ENCODE data around the gene RPTOR. TPM values are rescaled to one million over a fixed set of nuclear protein-coding genes. Genes with fewer than 3 reads are reported as not detected.

Gene RPTOR
- total and polyA plus RNA-seq, 10 of the 15 experiments (the other 5 are each of a cell fraction or from before 2014, with no cell fraction given): 0.18 to 32.1 (median 7.8) TPM

DNA sequence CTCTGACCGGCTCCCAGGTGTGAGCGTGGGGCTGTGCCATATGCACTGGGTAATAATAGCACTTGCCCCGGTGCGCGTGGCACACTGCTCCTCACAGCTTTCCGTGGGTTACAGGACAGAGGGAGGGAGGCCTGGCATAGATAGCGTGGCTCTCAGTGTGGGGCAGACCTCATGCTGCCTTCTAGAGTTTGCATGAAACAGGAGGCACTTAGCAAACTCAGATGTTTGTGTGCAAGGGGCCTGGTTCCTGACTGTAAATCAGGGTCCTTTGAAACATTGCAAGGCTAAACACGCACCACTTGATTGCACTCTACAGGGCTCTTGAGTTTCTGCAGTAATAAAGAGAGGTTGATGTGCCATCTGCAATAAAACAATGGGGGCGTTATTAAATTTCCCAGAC is 101.7 kb downstream of the RPTOR start (continued):
- TF ChIP-seq, protein P1, sequence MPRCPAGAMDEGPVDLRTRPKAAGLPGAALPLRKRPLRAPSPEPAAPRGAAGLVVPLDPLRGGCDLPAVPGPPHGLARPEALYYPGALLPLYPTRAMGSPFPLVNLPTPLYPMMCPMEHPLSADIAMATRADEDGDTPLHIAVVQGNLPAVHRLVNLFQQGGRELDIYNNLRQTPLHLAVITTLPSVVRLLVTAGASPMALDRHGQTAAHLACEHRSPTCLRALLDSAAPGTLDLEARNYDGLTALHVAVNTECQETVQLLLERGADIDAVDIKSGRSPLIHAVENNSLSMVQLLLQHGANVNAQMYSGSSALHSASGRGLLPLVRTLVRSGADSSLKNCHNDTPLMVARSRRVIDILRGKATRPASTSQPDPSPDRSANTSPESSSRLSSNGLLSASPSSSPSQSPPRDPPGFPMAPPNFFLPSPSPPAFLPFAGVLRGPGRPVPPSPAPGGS (IDR thresholded peaks at IDR 0.05; ENCODE audit: borderline replicate concordance, insufficient read depth, low read depth, low read length, poor library complexity, severe bottlenecking): no peak
- TF ChIP-seq STAT1 (conservative IDR thresholded peaks at IDR 0.05): no peak
- no peak for TF ChIP-seq RB1 (IDR thresholded peaks at IDR 0.05; ENCODE audit: borderline replicate concordance)
- no peak for TF ChIP-seq BCL11A (IDR thresholded peaks at IDR 0.05; ENCODE audit: low read depth, low read length)

DNA sequence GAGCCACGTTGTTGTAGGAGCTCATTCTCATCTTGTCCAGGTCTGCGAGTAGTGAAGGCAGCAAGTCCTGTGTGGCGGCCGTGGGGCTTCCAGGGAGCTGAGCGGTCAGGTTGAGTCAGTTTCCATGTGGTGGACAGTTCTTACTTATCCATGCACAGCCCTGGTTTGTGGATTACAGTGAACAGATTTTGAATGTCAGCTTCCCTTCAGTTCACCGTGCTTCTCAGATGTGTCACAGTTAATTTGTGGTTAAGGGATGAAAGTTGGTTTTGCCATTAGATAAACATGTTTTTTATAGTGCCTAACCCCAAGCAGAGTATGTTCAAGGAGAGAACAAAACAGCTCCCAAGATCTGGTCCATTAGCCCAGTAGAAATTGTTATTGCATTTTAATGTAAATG is 103.1 kb downstream of the RPTOR start:
- intact Hi-C loops (cut with micrococcal nuclease; ENCODE audit: unreplicated experiment): no loop called here
- DNase-seq (ENCODE audit: low read depth, low spot score) (no peak), FAIRE-seq (no peak), ATAC-seq (no peak)
- in situ Hi-C loops (cut with MboI): no loop called here
- ChIA-PET RAD21 (ENCODE audit: unreplicated experiment) (no interaction called here), SMC1A (ENCODE audit: uncharacterized antibody, unreplicated experiment) (no interaction called here), POLR2A (no interaction called here), CTCF (no interaction called here)
- Histone ChIP-seq H2AFZ (ENCODE audit: control insufficient read depth, low read depth, low read length) (no peak overlapping the region), H3K4me2 (ENCODE audit: control insufficient read depth, insufficient read depth) (no peak overlapping the region), H3K27ac (ENCODE audit: control insufficient read depth, insufficient read depth) (no peak overlapping the region), H3K27me3 (replicated peaks in 1 of 2; ENCODE audit: control insufficient read depth in 2 of 2, insufficient read depth in 2 of 2, low read length in 1 of 2) (no peaks in the 10 kb centered on the region), H3K4me3 (no peak overlapping the region), H3K4me1 (ENCODE audit: control insufficient read depth, insufficient read depth, low read length) (peaks cover 4% of the 10 kb centered on the region), H3K9me3 (replicated peaks; ENCODE audit: control insufficient read depth, insufficient read depth, low read length) (no peaks in the 10 kb centered on the region), H3K79me2 (ENCODE audit: control insufficient read depth, insufficient read depth, low read length) (peaks cover 6% of the 10 kb centered on the region), H3K9ac (ENCODE audit: control insufficient read depth, insufficient read depth, low read length) (no peak overlapping the region), H4K20me1 (ENCODE audit: control insufficient read depth, insufficient read depth) (no peaks in the 10 kb centered on the region), H3K36me3 (ENCODE audit: control insufficient read depth in 2 of 2, insufficient read depth in 2 of 2, low read length in 1 of 2) (no peaks in the 10 kb centered on the region)
- TF ChIP-seq JUNB (IDR thresholded peaks at IDR 0.05) (no peak), MXI1 (IDR thresholded peaks at IDR 0.05; ENCODE audit: low read depth, low read length) (no peak), PAX8 (IDR thresholded peaks at IDR 0.05) (no peak), MYC (IDR thresholded peaks at IDR 0.05; ENCODE audit: insufficient read depth, insufficient read length, insufficient replicate concordance, low read length, severe bottlenecking) (no peak), ZBED1 (IDR thresholded peaks at IDR 0.05; ENCODE audit: borderline replicate concordance) (no peak), ZNF622 (IDR thresholded peaks at IDR 0.05) (no peak), CHD4 (IDR thresholded peaks at IDR 0.05) (no peak), YBX1 (IDR thresholded peaks at IDR 0.05) (no peak), MEF2B (IDR thresholded peaks at IDR 0.05; ENCODE audit: partially characterized antibody, poor library complexity, severe bottlenecking) (no peak), TCF7 (IDR thresholded peaks at IDR 0.05; ENCODE audit: borderline replicate concordance) (no peak), RCOR1 (conservative IDR thresholded peaks at IDR 0.05; ENCODE audit: low read depth, low read length) (no peak), GABPA (IDR thresholded peaks at IDR 0.05; ENCODE audit: low read depth) (no peak), ZNF274 (IDR thresholded peaks at IDR 0.05; ENCODE audit: insufficient read depth, insufficient read length) (no peak)
- TF ChIP-seq, protein P2, sequence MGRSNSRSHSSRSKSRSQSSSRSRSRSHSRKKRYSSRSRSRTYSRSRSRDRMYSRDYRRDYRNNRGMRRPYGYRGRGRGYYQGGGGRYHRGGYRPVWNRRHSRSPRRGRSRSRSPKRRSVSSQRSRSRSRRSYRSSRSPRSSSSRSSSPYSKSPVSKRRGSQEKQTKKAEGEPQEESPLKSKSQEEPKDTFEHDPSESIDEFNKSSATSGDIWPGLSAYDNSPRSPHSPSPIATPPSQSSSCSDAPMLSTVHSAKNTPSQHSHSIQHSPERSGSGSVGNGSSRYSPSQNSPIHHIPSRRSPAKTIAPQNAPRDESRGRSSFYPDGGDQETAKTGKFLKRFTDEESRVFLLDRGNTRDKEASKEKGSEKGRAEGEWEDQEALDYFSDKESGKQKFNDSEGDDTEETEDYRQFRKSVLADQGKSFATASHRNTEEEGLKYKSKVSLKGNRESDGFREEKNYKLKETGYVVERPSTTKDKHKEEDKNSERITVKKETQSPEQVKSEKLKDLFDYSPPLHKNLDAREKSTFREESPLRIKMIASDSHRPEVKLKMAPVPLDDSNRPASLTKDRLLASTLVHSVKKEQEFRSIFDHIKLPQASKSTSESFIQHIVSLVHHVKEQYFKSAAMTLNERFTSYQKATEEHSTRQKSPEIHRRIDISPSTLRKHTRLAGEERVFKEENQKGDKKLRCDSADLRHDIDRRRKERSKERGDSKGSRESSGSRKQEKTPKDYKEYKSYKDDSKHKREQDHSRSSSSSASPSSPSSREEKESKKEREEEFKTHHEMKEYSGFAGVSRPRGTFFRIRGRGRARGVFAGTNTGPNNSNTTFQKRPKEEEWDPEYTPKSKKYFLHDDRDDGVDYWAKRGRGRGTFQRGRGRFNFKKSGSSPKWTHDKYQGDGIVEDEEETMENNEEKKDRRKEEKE (IDR thresholded peaks at IDR 0.05): no peak
- TF ChIP-seq, protein P3, sequence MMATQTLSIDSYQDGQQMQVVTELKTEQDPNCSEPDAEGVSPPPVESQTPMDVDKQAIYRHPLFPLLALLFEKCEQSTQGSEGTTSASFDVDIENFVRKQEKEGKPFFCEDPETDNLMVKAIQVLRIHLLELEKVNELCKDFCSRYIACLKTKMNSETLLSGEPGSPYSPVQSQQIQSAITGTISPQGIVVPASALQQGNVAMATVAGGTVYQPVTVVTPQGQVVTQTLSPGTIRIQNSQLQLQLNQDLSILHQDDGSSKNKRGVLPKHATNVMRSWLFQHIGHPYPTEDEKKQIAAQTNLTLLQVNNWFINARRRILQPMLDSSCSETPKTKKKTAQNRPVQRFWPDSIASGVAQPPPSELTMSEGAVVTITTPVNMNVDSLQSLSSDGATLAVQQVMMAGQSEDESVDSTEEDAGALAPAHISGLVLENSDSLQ (IDR thresholded peaks at IDR 0.05): no peak
- no TSS peak for BruUV-seq (replicated peaks)
- 66% methylated on average over 6 of the region's 6 CpGs for WGBS (ENCODE audit: insufficient coverage, insufficient replicate concordance, low lambda C conversion rate, missing lambda C conversion rate)
